Heart right ventricle (tissue), 16 donors: ENCODE data around the gene PTPRG. TPM values are rescaled to one million over a fixed set of nuclear protein-coding genes. Genes with fewer than 3 reads are reported as not detected.
A peak's percentile ranks its signal among the peaks of the same experiment; 100 is the strongest.

Experiments used
- ATAC-seq, 8 donors: fragments of 200-7000 bp; cut with Tn5 transposase; one replicate each; pipeline ENCODE4 v1.9.1; 2020; ENCODE audit warnings: mild to moderate bottlenecking in 8 of 8, moderate library complexity in 8 of 8, moderate number of reproducible peaks in 1 of 8
- DNase-seq, 2 donors: peaks; one replicate each; pipeline ENCODE4 v3.0.0-alpha.2; 2020
- H3K27ac ChIP-seq, 10 donors: fragments of 200-600 bp; sonication (generic) in 2 of 10; one replicate each; pipeline versions ENCODE4 v1.5.0 to v1.8.0; 2020 to 2022; ENCODE audit warnings: mild to moderate bottlenecking in 3 of 10
- H3K27me3 ChIP-seq, 7 donors: fragments of 200-600 bp; one replicate each; pipeline ENCODE4 v1.8.0; 2021 to 2022; ENCODE audit warnings: mild to moderate bottlenecking in 2 of 7
- H3K36me3 ChIP-seq, 9 donors: fragments of 200-600 bp; sonication (generic) in 1 of 9; one replicate each; pipeline versions ENCODE4 v1.5.0 to v1.8.0; 2020 to 2022; ENCODE audit warnings: mild to moderate bottlenecking in 2 of 9
- H3K4me1 ChIP-seq, 9 donors: fragments of 200-600 bp; sonication (generic) in 1 of 9; one replicate each; pipeline versions ENCODE4 v1.5.0 to v1.8.0; 2020 to 2022; ENCODE audit warnings: mild to moderate bottlenecking in 4 of 9
- H3K4me3 ChIP-seq, 10 donors: fragments of 200-600 bp; sonication (generic) in 2 of 10; one replicate each; pipeline versions ENCODE4 v1.5.0 to v1.8.0; 2020 to 2022; ENCODE audit warnings: mild to moderate bottlenecking in 7 of 10, moderate library complexity in 2 of 10
- H3K9me3 ChIP-seq, 11 donors: fragments of 200-600 bp in 10 of 11; sonication (generic) in 2 of 11; one replicate each; pipeline versions ENCODE4 v1.5.0 to v1.8.0; 2013 to 2022; ENCODE audit warnings: mild to moderate bottlenecking in 2 of 11, control low read depth in 1 of 11, moderate library complexity in 1 of 11
- CTCF ChIP-seq, 9 donors: fragments of 200-600 bp; sonication (generic) in 2 of 9; IDR thresholded peaks; one replicate each; pipeline versions ENCODE4 v1.5.0 to v1.8.0; 2021 to 2022; ENCODE audit warnings: antibody characterized with exemption in 9 of 9, mild to moderate bottlenecking in 5 of 9, moderate library complexity in 1 of 9
- WGBS, 2 donors: extraction: QIAGEN DNeasy Blood & Tissue Kit; methylation state at CpG; one replicate each; pipeline ENCODE4 v1.1.7; 2013; ENCODE audit warnings: inconsistent platforms in 1 of 2; 5-methylcytosine and 5-hydroxymethylcytosine counted together
- intact Hi-C, 10 donors: fragments of 100-400 bp; cut with DNase I; formaldehyde crosslinking; loops; one replicate each; pipeline versions ENCODE4 v1.11.1 to v1.14.2; 2022
- polyA plus RNA-seq, 2 donors: library from polyadenylated mRNA; stranded (reverse); fragments of 200-250 nt; gene quantifications; one replicate each; pipeline ENCODE4 v1.2.3, GENCODE V29; 2013
- total RNA-seq, 10 donors: library from RNA; stranded (reverse); fragmentation: NEBNext Ultra II Directional in 3 of 10; extraction: Animal tissue kit (Norgen Biotek cat#: 25700) in 3 of 10; gene quantifications; one replicate each; pipeline versions ENCODE4 v1.2.1 to v1.2.4, GENCODE V29; 2021 to 2023
- donor health status: Arrhythmogenic right ventricular cardiomyopathy.
- donor health status: ischemic (EF 13 %, LVEDD 7.1; RV severe dilation, severe dysfunction).
- donor health status: healthy with polysubstance abuse.
- donor health status: DM: no; HTN: yes; CAD: no.
- donor health status: DM: no; HTN: no; CAD: no.
- donor health status: ischemic (EF 25% LVEDD 6.9; RV normal size, moderate dysfunction).
- donor health status: ischemic (EF 25% LVEDD 5.7; RV mildly dilated, moderate dysfunction).
- donor health status: healthy.
- donor health status: DM: yes; HTN: yes; CAD: no.
- donor health status: Ischemic cardiomyopathy.
- donor health status: ischemic (EF 35%, LVEDD 5.7; RV mildly dilated, moderate dysfunction).
- donor health status: nonischemic (EF 11% LVEDD 7.7; RV severe dilation, severe dysfunction).
- donor health status: DM: yes; HTN: yes; CAD: no.
- donor health status: PGD.
- donor health status: ischemic (EF 29% LVEDD 5.4; RV normal size, mild dysfunction).
- donor health status: nonischemic (EF 23%, LVEDD 6.1; RV moderate dilation, normal function).

The PTPRG gene
- total and polyA plus RNA-seq, 12 donors: 10.1 to 38.3 (median 32.6) TPM

GRCh38 chr3:61570813-61571212, 9.4 kb downstream of the PTPRG start:
- intact Hi-C loops: loop anchor here in 4 of 10 donors (5.0 to 10.0 kb wide), 3 partner anchors 61 to 154 kb away; no protein-coding TSS in a partner anchor
- WGBS, 2 donors: 94 to 97% methylated on average over 5 of the region's 5 CpGs
- ATAC-seq (no peak), DNase-seq (no peak)
- Histone ChIP-seq H3K27ac (no peak overlapping the region), H3K4me1 (peaks cover 4 to 81% (median 40%) of the 10 kb centered on the region in 9 donors), H3K27me3 (no peaks in the 10 kb centered on the region), H3K36me3 (no peaks in the 10 kb centered on the region), H3K4me3 (no peak overlapping the region), H3K9me3 (peaks cover 0 to 10% (median 0%) of the 10 kb centered on the region in 11 donors)
- no peak for TF ChIP-seq CTCF (IDR thresholded peaks at IDR 0.05)

GRCh38 chr3:61571516-61572336, 10.4 kb downstream of the PTPRG start:
- DNase-seq (no peak), ATAC-seq (peak in 4 of 8 donors; percentile 22 to 70 (median 30))
- Histone ChIP-seq H3K4me1 (peaks cover 4 to 83% (median 44%) of the 10 kb centered on the region in 9 donors), H3K27me3 (no peaks in the 10 kb centered on the region), H3K36me3 (no peaks in the 10 kb centered on the region), H3K9me3 (peaks cover 0 to 10% (median 0%) of the 10 kb centered on the region in 11 donors), H3K27ac (peak overlapping the region in 1 of 10 donors; percentile 7), H3K4me3 (no peak overlapping the region)
- WGBS, 2 donors: 62 to 70% methylated on average over 5 of the region's 5 CpGs
- intact Hi-C loops: loop anchor here in 4 of 10 donors (5.0 to 10.0 kb wide), 3 partner anchors 61 to 153 kb away; no protein-coding TSS in a partner anchor
- TF ChIP-seq CTCF (IDR thresholded peaks at IDR 0.05): no peak

- Histone ChIP-seq H3K27me3 (no peaks in the 10 kb centered on the region), H3K4me1 (peaks cover 4 to 85% (median 49%) of the 10 kb centered on the region in 9 donors), H3K36me3 (no peaks in the 10 kb centered on the region), H3K4me3 (no peak overlapping the region), H3K27ac (no peak overlapping the region), H3K9me3 (peaks cover 0 to 10% (median 0%) of the 10 kb centered on the region in 11 donors)
- intact Hi-C loops: loop anchor here in 4 of 10 donors (5.0 to 10.0 kb wide), 3 partner anchors 59 to 152 kb away; no protein-coding TSS in a partner anchor
- whole genome bisulfite sequencing, 2 donors: 78 to 88% methylated on average over 5 of the region's 5 CpGs
- TF ChIP-seq CTCF (IDR thresholded peaks at IDR 0.05): no peak
- no peak for DNase-seq
- no peak for ATAC-seq
Measured at GRCh38 chr3:61572879-61573278, 11.5 kb downstream of the PTPRG start.

- WGBS, 2 donors: 65 to 66% methylated on average over 3 of the region's 3 CpGs
- H3K27ac ChIP-seq: no peak overlapping the region
- no peak for DNase-seq
- no peaks in the 10 kb centered on the region for H3K27me3 ChIP-seq
- peaks cover 0 to 10% (median 0%) of the 10 kb centered on the region in 11 donors for H3K9me3 ChIP-seq
- TF ChIP-seq CTCF (IDR thresholded peaks at IDR 0.05): no peak
- ATAC-seq: no peak
- intact Hi-C loops: loop anchor here in 4 of 10 donors (5.0 to 10.0 kb wide), 3 partner anchors 59 to 151 kb away; no protein-coding TSS in a partner anchor
- H3K36me3 ChIP-seq: no peaks in the 10 kb centered on the region
- peaks cover 4 to 85% (median 49%) of the 10 kb centered on the region in 9 donors for H3K4me1 ChIP-seq
- no peak overlapping the region for H3K4me3 ChIP-seq
Measured at GRCh38 chr3:61573441-61573840, 12.1 kb downstream of the PTPRG start.
